HepG2 (cell line): ENCODE data around the gene PEAK3. TPM values are rescaled to one million over a fixed set of nuclear protein-coding genes. Genes with fewer than 3 reads are reported as not detected.

Source experiments
- ATF7 ChIP-seq, 2 experiments: fragments of 450-650 bp in 1 of 2; sonication (generic) in 1 of 2; formaldehyde crosslinking in 1 of 2; IDR thresholded peaks; 2 replicates each; pipeline versions ENCODE4 v1.4.0 to v1.6.1; 2016 to 2020; ENCODE audit warnings: antibody characterized with exemption in 1 of 2, mild to moderate bottlenecking in 1 of 2, missing genetic modification reagents in 1 of 2
- FOSL2 ChIP-seq: sonication (generic); formaldehyde crosslinking; IDR thresholded peaks from 2 replicates; pipeline ENCODE4 v1.4.0; 2020; ENCODE audit warnings: missing genetic modification reagents
- FOXK2 ChIP-seq: fragments of 450-650 bp; IDR thresholded peaks from 2 replicates; pipeline ENCODE4 v1.6.1; 2016
- GATA4 ChIP-seq: sonication (generic); IDR thresholded peaks from 2 replicates; pipeline ENCODE4 v1.6.1; 2016; ENCODE audit warnings: antibody characterized with exemption, low read depth, borderline replicate concordance
- GFI1 ChIP-seq: sonication (generic); formaldehyde crosslinking; IDR thresholded peaks from 2 replicates; pipeline ENCODE4 v1.5.0; 2020; ENCODE audit warnings: missing genetic modification reagents, mild to moderate bottlenecking, borderline replicate concordance
- GMEB1 ChIP-seq: sonication (generic); formaldehyde crosslinking; IDR thresholded peaks from 2 replicates; pipeline ENCODE4 v1.5.1; 2020; ENCODE audit warnings: missing genetic modification reagents, mild to moderate bottlenecking, borderline replicate concordance
- HNRNPLL ChIP-seq: fragments of 200-400 bp; formaldehyde crosslinking; IDR thresholded peaks from 2 replicates; pipeline ENCODE4 v1.6.1; 2017; ENCODE audit warnings: mild to moderate bottlenecking, low read depth, low read length; ENCODE audit not compliant: poor library complexity, severe bottlenecking
- KDM5A ChIP-seq: fragments of 200-600 bp; sonication (generic); IDR thresholded peaks from 2 replicates; pipeline ENCODE4 v1.7.0; 2018; ENCODE audit warnings: antibody characterized with exemption, mild to moderate bottlenecking, low read length, borderline replicate concordance
- NFRKB ChIP-seq: fragments of 450-650 bp; IDR thresholded peaks from 2 replicates; pipeline ENCODE4 v1.6.1; 2017
- NPAS2 ChIP-seq: sonication (generic); formaldehyde crosslinking; IDR thresholded peaks from 2 replicates; pipeline ENCODE4 v1.8.0; 2022; ENCODE audit warnings: mild to moderate bottlenecking, missing genetic modification reagents, borderline replicate concordance
- RARA ChIP-seq: IDR thresholded peaks from 2 replicates; pipeline ENCODE4 v1.6.1; 2016; ENCODE audit warnings: missing genetic modification reagents, missing compliant biosample characterization
- RCOR2 ChIP-seq: IDR thresholded peaks from 2 replicates; pipeline ENCODE4 v1.6.1; 2016; ENCODE audit warnings: missing biosample characterization, missing genetic modification reagents
- SKI ChIP-seq: fragments of 450-650 bp; IDR thresholded peaks from one replicate; pipeline ENCODE4 v1.6.1; 2018; ENCODE audit warnings: mild to moderate bottlenecking; ENCODE audit not compliant: partially characterized antibody
- SMAD9 ChIP-seq: sonication (generic); formaldehyde crosslinking; IDR thresholded peaks from 2 replicates; pipeline ENCODE4 v1.5.1; 2020; ENCODE audit warnings: mild to moderate bottlenecking, missing genetic modification reagents
- SNAPC5 ChIP-seq: sonication (generic); formaldehyde crosslinking; IDR thresholded peaks from 2 replicates; pipeline ENCODE4 v1.8.1; 2023; ENCODE audit warnings: mild to moderate bottlenecking, missing genetic modification reagents, borderline replicate concordance
- SOX5 ChIP-seq: IDR thresholded peaks from 2 replicates; pipeline ENCODE4 v1.6.1; 2016; ENCODE audit warnings: borderline replicate concordance
- SP1 ChIP-seq, 2 experiments: fragments of 450-650 bp in 1 of 2; sonication (generic) in 1 of 2; formaldehyde crosslinking in 1 of 2; IDR thresholded peaks; 2 replicates each; pipeline versions ENCODE4 v1.4.0 to v1.6.1; 2016 to 2020; ENCODE audit warnings: missing genetic modification reagents in 1 of 2
- ZNF180 ChIP-seq: sonication (generic); formaldehyde crosslinking; IDR thresholded peaks from 2 replicates; pipeline ENCODE4 v1.4.0; 2020; ENCODE audit warnings: low read depth, missing genetic modification reagents, borderline replicate concordance
- ZNF383 ChIP-seq: sonication (generic); formaldehyde crosslinking; IDR thresholded peaks from 2 replicates; pipeline ENCODE4 v1.4.0; 2020; ENCODE audit warnings: missing genetic modification reagents, mild to moderate bottlenecking, borderline replicate concordance
- ZNF451 ChIP-seq: sonication (generic); formaldehyde crosslinking; IDR thresholded peaks from 2 replicates; pipeline ENCODE4 v1.5.0; 2020; ENCODE audit warnings: mild to moderate bottlenecking, missing genetic modification reagents
- ZNF552 ChIP-seq: sonication (generic); formaldehyde crosslinking; IDR thresholded peaks from 2 replicates; pipeline ENCODE4 v1.9.0; 2022; ENCODE audit warnings: missing genetic modification reagents, mild to moderate bottlenecking, borderline replicate concordance
- ZNF607 ChIP-seq: sonication (generic); formaldehyde crosslinking; IDR thresholded peaks from 2 replicates; pipeline ENCODE4 v1.5.1; 2020; ENCODE audit warnings: missing genetic modification reagents, mild to moderate bottlenecking, borderline replicate concordance
- ZNF737 ChIP-seq: sonication (generic); formaldehyde crosslinking; IDR thresholded peaks from 2 replicates; pipeline ENCODE4 v1.5.0; 2020; ENCODE audit warnings: missing genetic modification reagents, mild to moderate bottlenecking, borderline replicate concordance
- polyA plus RNA-seq, 8 experiments: library from polyadenylated mRNA; depleted of rRNA in 3 of 8; stranded (reverse) in 7 of 8; unstranded in 1 of 8; fragments of >200 nt; fragmentation: Illumina TruSeq in 4 of 8; extraction: Trizol in 4 of 8; gene quantifications; 2 replicates each; pipeline versions ENCODE4 v1.2.1 to v1.2.3, GENCODE V29; 2011 to 2016; ENCODE audit warnings: low read depth in 4 of 8, missing spikeins in 1 of 8, mixed read lengths in 1 of 8; ENCODE audit not compliant: insufficient read depth in 1 of 8
- total RNA-seq, 5 experiments: library from RNA; depleted of rRNA; stranded (reverse); fragments of >200 nt; fragmentation: Illumina TruSeq; extraction: Trizol; gene quantifications; 2 replicates each; pipeline ENCODE4 v1.2.3, GENCODE V29; 2016; ENCODE audit warnings: low read depth in 1 of 5
- TF ChIP-seq, protein P1 (sequence below): sonication (generic); formaldehyde crosslinking; IDR thresholded peaks from 2 replicates; pipeline ENCODE4 v1.5.0; 2020; ENCODE audit warnings: mild to moderate bottlenecking, missing genetic modification reagents, borderline replicate concordance
- TF ChIP-seq, protein P2 (sequence below): sonication (generic); formaldehyde crosslinking; IDR thresholded peaks from 2 replicates; pipeline ENCODE4 v1.8.0; 2022; ENCODE audit warnings: missing genetic modification reagents, mild to moderate bottlenecking, borderline replicate concordance

PEAK3 gene
- total and polyA plus RNA-seq, 2 of the 13 experiments (the other 11 are each of a cell fraction or from before 2014, with no cell fraction given), result not detected

DNA sequence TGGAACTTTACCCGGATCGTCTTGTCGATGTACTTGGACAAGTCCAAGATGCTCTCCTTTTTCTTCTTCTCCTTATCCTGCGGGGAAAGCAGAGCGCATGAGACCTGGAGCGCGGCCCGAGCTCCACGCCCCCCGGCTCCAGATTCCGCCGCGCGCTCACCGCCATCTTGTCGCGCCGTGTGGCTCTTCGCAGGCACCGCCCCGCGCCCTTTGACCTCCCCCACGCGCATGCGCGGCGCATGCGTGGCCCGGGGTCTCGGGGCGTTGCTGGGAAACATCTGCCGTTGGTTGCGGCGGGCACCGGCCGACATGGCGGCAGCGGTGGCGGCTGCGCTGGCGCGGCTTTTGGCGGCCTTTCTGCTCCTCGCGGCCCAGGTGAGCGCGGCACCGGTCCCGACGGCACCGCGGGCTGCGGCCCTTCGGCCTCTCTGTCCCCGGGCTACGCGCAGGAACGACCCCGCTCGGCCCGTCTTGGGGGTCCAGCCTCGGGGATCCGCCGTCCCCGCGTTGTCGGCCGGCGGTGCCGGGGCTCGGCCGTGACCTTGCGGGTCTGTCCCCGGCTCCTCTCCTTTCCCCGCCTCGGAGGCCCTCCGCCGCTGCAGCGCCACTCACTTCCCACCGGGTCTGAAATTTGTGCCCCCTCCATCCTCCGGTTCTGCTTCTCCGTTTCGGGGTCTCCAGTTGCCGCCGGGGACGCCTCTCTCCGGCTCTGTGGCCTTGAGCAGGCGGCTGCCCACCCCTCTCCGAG lies 46.6 kb upstream of the PEAK3 start, which contains the start of the genes LSM7 and SPPL2B (continued):
- TF ChIP-seq, protein P1, sequence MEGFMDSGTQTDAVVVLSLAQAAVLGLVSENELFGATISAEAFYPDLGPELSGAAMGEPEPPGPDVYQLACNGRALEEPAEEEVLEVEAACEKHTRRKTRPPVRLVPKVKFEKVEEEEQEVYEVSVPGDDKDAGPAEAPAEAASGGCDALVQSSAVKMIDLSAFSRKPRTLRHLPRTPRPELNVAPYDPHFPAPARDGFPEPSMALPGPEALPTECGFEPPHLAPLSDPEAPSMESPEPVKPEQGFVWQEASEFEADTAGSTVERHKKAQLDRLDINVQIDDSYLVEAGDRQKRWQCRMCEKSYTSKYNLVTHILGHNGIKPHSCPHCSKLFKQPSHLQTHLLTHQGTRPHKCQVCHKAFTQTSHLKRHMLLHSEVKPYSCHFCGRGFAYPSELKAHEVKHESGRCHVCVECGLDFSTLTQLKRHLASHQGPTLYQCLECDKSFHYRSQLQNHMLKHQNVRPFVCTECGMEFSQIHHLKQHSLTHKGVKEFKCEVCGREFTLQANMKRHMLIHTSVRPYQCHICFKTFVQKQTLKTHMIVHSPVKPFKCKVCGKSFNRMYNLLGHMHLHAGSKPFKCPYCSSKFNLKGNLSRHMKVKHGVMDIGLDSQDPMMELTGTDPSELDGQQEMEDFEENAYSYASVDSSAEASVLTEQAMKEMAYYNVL, result no peak
- peak; percentile 33; the same call in 1 of the 2 replicates for TF ChIP-seq ZNF552 (CRISPR knock-in tag)
- no peak; the same call in 1 of the 2 replicates for TF ChIP-seq GFI1 (CRISPR knock-in tag)
- TF ChIP-seq FOSL2 (CRISPR knock-in tag), result peak; percentile 32; the same call in 1 of the 2 replicates
- 0 out of 2 replicates have a peak, but pooled peaks have one; percentile 27 for TF ChIP-seq ZNF607 (CRISPR knock-in tag)
- no peak for TF ChIP-seq SMAD9 (CRISPR knock-in tag)
- no peak for TF ChIP-seq RCOR2 (CRISPR knock-in tag)
- peak; percentile 12 for TF ChIP-seq HNRNPLL
- TF ChIP-seq SNAPC5, result 0 out of 2 replicates have a peak, but pooled peaks have one; percentile 31
- no peak for TF ChIP-seq SKI
- TF ChIP-seq ZNF383 (CRISPR knock-in tag), result no peak
- TF ChIP-seq SOX5 (CRISPR knock-in tag), result 0 out of 2 replicates have a peak, but pooled peaks have one; percentile 29
- TF ChIP-seq FOXK2, result no peak
- no peak for TF ChIP-seq NFRKB
- TF ChIP-seq SP1 (IDR thresholded peaks at IDR 0.05), result no peak
- peak; percentile 86 for TF ChIP-seq SP1 (CRISPR knock-in tag; IDR thresholded peaks at IDR 0.05)
- peak; percentile 88 for TF ChIP-seq ZNF451 (CRISPR knock-in tag)
- TF ChIP-seq, protein P2, sequence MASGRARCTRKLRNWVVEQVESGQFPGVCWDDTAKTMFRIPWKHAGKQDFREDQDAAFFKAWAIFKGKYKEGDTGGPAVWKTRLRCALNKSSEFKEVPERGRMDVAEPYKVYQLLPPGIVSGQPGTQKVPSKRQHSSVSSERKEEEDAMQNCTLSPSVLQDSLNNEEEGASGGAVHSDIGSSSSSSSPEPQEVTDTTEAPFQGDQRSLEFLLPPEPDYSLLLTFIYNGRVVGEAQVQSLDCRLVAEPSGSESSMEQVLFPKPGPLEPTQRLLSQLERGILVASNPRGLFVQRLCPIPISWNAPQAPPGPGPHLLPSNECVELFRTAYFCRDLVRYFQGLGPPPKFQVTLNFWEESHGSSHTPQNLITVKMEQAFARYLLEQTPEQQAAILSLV, result 0 out of 2 replicates have a peak, but pooled peaks have one; percentile 40
- peak; percentile 27; the same call in 1 of the 2 replicates for TF ChIP-seq RARA (CRISPR knock-in tag)
- TF ChIP-seq KDM5A, result peak; percentile 82
- no peak for TF ChIP-seq ZNF180 (CRISPR knock-in tag)
- TF ChIP-seq NPAS2, result no peak
- TF ChIP-seq GMEB1, result peak; percentile 82; the same call in 1 of the 2 replicates
- TF ChIP-seq GATA4, result peak; percentile 19; the same call in 1 of the 2 replicates
- TF ChIP-seq ZNF737 (CRISPR knock-in tag), result no peak
- no peak for TF ChIP-seq ATF7 (IDR thresholded peaks at IDR 0.05)
- TF ChIP-seq ATF7 (CRISPR knock-in tag; IDR thresholded peaks at IDR 0.05), result no peak
